Nephron progenitor cell (in vitro differentiated cells): ENCODE measurements around the gene COX6B2.

ENCODE experiments used
- DNase-seq: peaks from one replicate; pipeline ENCODE4 v3.0.0; 2021
- H3K27ac Mint-ChIP-seq: 2 replicates; pipeline ENCODE4 v1.8.0; 2021; ENCODE audit warnings: mild to moderate bottlenecking, moderate library complexity, mixed read lengths
- H3K27me3 Mint-ChIP-seq: 2 replicates; pipeline ENCODE4 v1.8.0; 2021; ENCODE audit warnings: mild to moderate bottlenecking, low read depth, mixed read lengths; ENCODE audit not compliant: poor library complexity
- H3K36me3 Mint-ChIP-seq: 2 replicates; pipeline ENCODE4 v1.8.0; 2021; ENCODE audit warnings: low read depth, mixed read lengths
- H3K4me1 Mint-ChIP-seq: 2 replicates; pipeline ENCODE4 v1.8.0; 2021; ENCODE audit warnings: mixed read lengths
- H3K4me3 Mint-ChIP-seq: 2 replicates; pipeline ENCODE4 v1.8.0; 2021; ENCODE audit warnings: mild to moderate bottlenecking, moderate library complexity, mixed read lengths
- H3K9me3 Mint-ChIP-seq: 2 replicates; pipeline ENCODE4 v1.8.0; 2021; ENCODE audit warnings: mild to moderate bottlenecking, moderate library complexity, mixed read lengths
- CTCF ChIP-seq: fragments of 200-600 bp; sonication (generic); IDR thresholded peaks from 2 replicates; pipeline ENCODE4 v1.5.0; 2021; ENCODE audit warnings: antibody characterized with exemption

The COX6B2 gene

GRCh38 chr19:55305983-55306562 lies 48.4 kb downstream of the COX6B2 start:
- Mint-ChIP-seq H3K27me3 (no peaks in the 10 kb centered on the region), H3K4me1 (peaks cover 18% of the 10 kb centered on the region), H3K36me3 (peaks cover 61% of the 10 kb centered on the region), H3K4me3 (no peak overlapping the region), H3K27ac (no peak overlapping the region), H3K9me3 (no peaks in the 10 kb centered on the region)
- DNase-seq: no peak
- TF ChIP-seq CTCF: no peak

GRCh38 chr19:55305491-55305890 lies 49.0 kb downstream of the COX6B2 start:
- DNase-seq: peak; percentile 68
- H3K36me3 Mint-ChIP-seq: peaks cover 64% of the 10 kb centered on the region
- no peak overlapping the region for H3K4me3 Mint-ChIP-seq
- peaks cover 23% of the 10 kb centered on the region for H3K4me1 Mint-ChIP-seq
- no peaks in the 10 kb centered on the region for H3K9me3 Mint-ChIP-seq
- H3K27me3 Mint-ChIP-seq: peaks cover 4% of the 10 kb centered on the region
- no peak for TF ChIP-seq CTCF
- H3K27ac Mint-ChIP-seq: peak overlapping the region; percentile 87

- Mint-ChIP-seq H3K4me3 (no peak overlapping the region), H3K27ac (no peak overlapping the region), H3K9me3 (no peaks in the 10 kb centered on the region), H3K27me3 (peaks cover 4% of the 10 kb centered on the region), H3K36me3 (peaks cover 61% of the 10 kb centered on the region), H3K4me1 (peaks cover 24% of the 10 kb centered on the region)
- TF ChIP-seq CTCF: no peak
- no peak for DNase-seq
Observed at GRCh38 chr19:55304980-55305379, 49.5 kb downstream of the COX6B2 start.

- Mint-ChIP-seq H3K9me3 (no peaks in the 10 kb centered on the region), H3K4me3 (no peak overlapping the region), H3K36me3 (peaks cover 63% of the 10 kb centered on the region), H3K4me1 (peaks cover 29% of the 10 kb centered on the region), H3K27me3 (peaks cover 4% of the 10 kb centered on the region), H3K27ac (no peak overlapping the region)
- peak; percentile 62 for DNase-seq
- TF ChIP-seq CTCF: no peak
Observed at GRCh38 chr19:55304279-55304978, 50.1 kb downstream of the COX6B2 start.

- peaks cover 62% of the 10 kb centered on the region for H3K36me3 Mint-ChIP-seq
- peaks cover 34% of the 10 kb centered on the region for H3K4me1 Mint-ChIP-seq
- no peak overlapping the region for H3K4me3 Mint-ChIP-seq
- peaks cover 4% of the 10 kb centered on the region for H3K27me3 Mint-ChIP-seq
- H3K27ac Mint-ChIP-seq: no peak overlapping the region
- H3K9me3 Mint-ChIP-seq: no peaks in the 10 kb centered on the region
- no peak for TF ChIP-seq CTCF
- DNase-seq: no peak
Observed at GRCh38 chr19:55303477-55303876, 51.0 kb downstream of the COX6B2 start.

GRCh38 chr19:55302318-55302703 lies 52.2 kb downstream of the COX6B2 start:
- Mint-ChIP-seq H3K27ac (no peak overlapping the region), H3K27me3 (peaks cover 4% of the 10 kb centered on the region), H3K4me1 (peaks cover 38% of the 10 kb centered on the region), H3K4me3 (no peak overlapping the region), H3K9me3 (no peaks in the 10 kb centered on the region), H3K36me3 (peaks cover 58% of the 10 kb centered on the region)
- no peak for TF ChIP-seq CTCF
- DNase-seq: no peak
